DND-41 (cell line): ENCODE results near the gene MAP7D1.

Source experiments
- ATAC-seq: fragments of 200-7000 bp; cut with Tn5 transposase; 3 replicates; pipeline ENCODE4 v1.9.1; 2021; ENCODE audit warnings: low read depth; ENCODE audit not compliant: insufficient read depth
- DNase-seq: peaks from one replicate; pipeline ENCODE4 v3.0.0-alpha.2; 2020
- H2AFZ ChIP-seq: 2 replicates; pipeline ENCODE4 v1.6.0; 2012; ENCODE audit warnings: low read depth, low read length
- H3K27ac ChIP-seq: 2 replicates; pipeline ENCODE4 v1.5.1; 2012; ENCODE audit warnings: low read length, inconsistent platforms
- H3K27me3 ChIP-seq: fragments of 200-600 bp; sonication (generic); 2 replicates; pipeline ENCODE4 v1.6.0; 2012; ENCODE audit warnings: low read length, mild to moderate bottlenecking, inconsistent platforms; ENCODE audit not compliant: insufficient read depth, poor library complexity
- H3K36me3 ChIP-seq: 2 replicates; pipeline ENCODE4 v1.5.1; 2012; ENCODE audit warnings: low read length, inconsistent platforms; ENCODE audit not compliant: insufficient read depth
- H3K4me1 ChIP-seq: 2 replicates; pipeline ENCODE4 v1.5.1; 2012; ENCODE audit warnings: mild to moderate bottlenecking, low read length; ENCODE audit not compliant: insufficient read depth
- H3K4me2 ChIP-seq: 2 replicates; pipeline ENCODE4 v1.6.0; 2012; ENCODE audit warnings: mild to moderate bottlenecking, moderate library complexity, low read length, inconsistent platforms; ENCODE audit not compliant: insufficient read depth
- H3K4me3 ChIP-seq, 2 experiments: fragments of 200-600 bp in 1 of 2; shearing (Covaris generic) in 1 of 2; 2 replicates each; pipeline ENCODE4 v1.5.1; 2012 to 2016; ENCODE audit warnings: inconsistent platforms in 2 of 2, low read length in 2 of 2, mild to moderate bottlenecking in 2 of 2, low read depth in 1 of 2, moderate library complexity in 1 of 2
- H3K79me2 ChIP-seq: 2 replicates; pipeline ENCODE4 v1.6.0; 2012; ENCODE audit warnings: low read length, inconsistent platforms; ENCODE audit not compliant: insufficient read depth
- H3K9ac ChIP-seq: 2 replicates; pipeline ENCODE4 v1.6.0; 2012; ENCODE audit warnings: low read depth, mild to moderate bottlenecking, inconsistent platforms, low read length, moderate library complexity
- H3K9me3 ChIP-seq: 2 replicates; pipeline ENCODE4 v1.5.1; 2012; ENCODE audit warnings: low read length, moderate library complexity, mild to moderate bottlenecking, inconsistent platforms; ENCODE audit not compliant: insufficient read depth, severe bottlenecking
- H4K20me1 ChIP-seq: 2 replicates; pipeline ENCODE4 v1.6.0; 2012; ENCODE audit warnings: low read length; ENCODE audit not compliant: insufficient read depth
- EZH2 ChIP-seq: IDR thresholded peaks from 3 replicates; pipeline ENCODE4 v1.6.1; 2012; ENCODE audit warnings: borderline replicate concordance, low read depth, mild to moderate bottlenecking, moderate library complexity, low read length, inconsistent platforms; ENCODE audit not compliant: severe bottlenecking
- TF ChIP-seq, protein P1 (sequence below): IDR thresholded peaks from 2 replicates; pipeline ENCODE4 v1.5.1; 2012; ENCODE audit warnings: borderline replicate concordance, low read length, moderate library complexity, mild to moderate bottlenecking; ENCODE audit not compliant: poor library complexity, severe bottlenecking; ENCODE audit errors: extremely low read depth

The MAP7D1 gene

DNA sequence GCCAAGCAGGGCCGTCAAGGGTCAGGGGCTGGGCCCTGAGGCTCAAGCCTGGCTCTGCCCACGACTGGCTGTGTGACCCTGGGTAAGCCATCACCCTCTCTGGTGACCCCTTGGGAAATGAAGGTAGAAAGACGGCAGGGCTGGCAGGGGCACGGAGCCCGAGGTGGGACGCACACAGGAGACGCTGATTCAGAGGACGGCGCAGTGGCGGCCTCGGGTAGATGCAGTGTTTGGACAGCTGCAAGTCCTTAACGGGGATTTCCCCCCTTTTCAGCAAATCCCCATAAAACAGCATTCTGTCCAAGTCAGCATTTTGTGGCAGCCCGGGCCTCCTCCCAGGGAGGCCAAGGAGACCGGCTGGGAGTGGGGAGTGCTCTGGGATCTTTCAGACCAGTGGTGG lies 47.6 kb upstream of the MAP7D1 start:
- H3K27ac ChIP-seq = no peak overlapping the region
- no peaks in the 10 kb centered on the region for H3K4me1 ChIP-seq
- no peak overlapping the region for H3K4me3 ChIP-seq
- H3K27me3 ChIP-seq = no peaks in the 10 kb centered on the region
- no peak overlapping the region for H3K9ac ChIP-seq
- H3K4me2 ChIP-seq = no peak overlapping the region
- TF ChIP-seq, protein P1, sequence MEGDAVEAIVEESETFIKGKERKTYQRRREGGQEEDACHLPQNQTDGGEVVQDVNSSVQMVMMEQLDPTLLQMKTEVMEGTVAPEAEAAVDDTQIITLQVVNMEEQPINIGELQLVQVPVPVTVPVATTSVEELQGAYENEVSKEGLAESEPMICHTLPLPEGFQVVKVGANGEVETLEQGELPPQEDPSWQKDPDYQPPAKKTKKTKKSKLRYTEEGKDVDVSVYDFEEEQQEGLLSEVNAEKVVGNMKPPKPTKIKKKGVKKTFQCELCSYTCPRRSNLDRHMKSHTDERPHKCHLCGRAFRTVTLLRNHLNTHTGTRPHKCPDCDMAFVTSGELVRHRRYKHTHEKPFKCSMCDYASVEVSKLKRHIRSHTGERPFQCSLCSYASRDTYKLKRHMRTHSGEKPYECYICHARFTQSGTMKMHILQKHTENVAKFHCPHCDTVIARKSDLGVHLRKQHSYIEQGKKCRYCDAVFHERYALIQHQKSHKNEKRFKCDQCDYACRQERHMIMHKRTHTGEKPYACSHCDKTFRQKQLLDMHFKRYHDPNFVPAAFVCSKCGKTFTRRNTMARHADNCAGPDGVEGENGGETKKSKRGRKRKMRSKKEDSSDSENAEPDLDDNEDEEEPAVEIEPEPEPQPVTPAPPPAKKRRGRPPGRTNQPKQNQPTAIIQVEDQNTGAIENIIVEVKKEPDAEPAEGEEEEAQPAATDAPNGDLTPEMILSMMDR = no peak
- no peak for TF ChIP-seq EZH2
- H3K9me3 ChIP-seq = no peaks in the 10 kb centered on the region
- ATAC-seq = no peak
- H3K79me2 ChIP-seq = no peaks in the 10 kb centered on the region
- H4K20me1 ChIP-seq = no peaks in the 10 kb centered on the region
- DNase-seq = no peak
- H3K36me3 ChIP-seq = no peaks in the 10 kb centered on the region
- H2AFZ ChIP-seq = no peak overlapping the region

DNA sequence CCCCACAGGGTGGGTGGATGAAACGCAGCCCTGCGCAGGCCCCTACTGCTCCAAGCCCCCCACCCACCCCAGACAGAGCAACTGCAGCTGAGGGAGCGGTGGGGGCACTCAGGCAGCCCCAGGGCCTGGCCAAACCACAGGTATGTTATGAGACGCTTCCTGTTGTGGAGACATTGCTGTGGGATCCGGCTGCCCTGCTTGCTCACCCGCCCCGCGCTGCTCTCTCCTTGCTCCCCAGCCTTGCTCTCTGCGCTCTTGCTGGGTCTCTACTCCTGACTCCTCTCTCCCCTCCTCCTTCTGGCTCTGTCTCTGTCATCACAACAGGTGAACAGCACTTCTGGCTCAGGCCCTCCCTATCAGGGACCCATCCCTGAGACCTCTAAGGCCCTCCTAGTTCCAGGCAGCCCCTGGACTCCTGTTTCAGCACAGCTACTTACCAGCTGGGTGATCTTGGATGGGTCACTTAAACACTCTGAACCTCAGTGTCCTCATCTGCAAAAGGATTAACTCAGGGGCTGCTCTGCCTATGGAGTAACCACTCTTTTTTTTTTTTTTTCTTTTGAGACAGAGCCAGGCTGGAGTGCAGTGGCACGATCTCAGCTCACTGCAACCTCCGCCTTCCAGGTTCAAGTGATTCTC lies 46.8 kb upstream of the MAP7D1 start:
- H3K9me3 ChIP-seq = no peaks in the 10 kb centered on the region
- H4K20me1 ChIP-seq = no peaks in the 10 kb centered on the region
- no peak overlapping the region for H3K27ac ChIP-seq
- DNase-seq = peak; percentile 20
- no peaks in the 10 kb centered on the region for H3K36me3 ChIP-seq
- no peaks in the 10 kb centered on the region for H3K79me2 ChIP-seq
- no peak overlapping the region for H3K4me2 ChIP-seq
- no peak for TF ChIP-seq EZH2
- TF ChIP-seq, protein P1 = no peak
- peak; percentile 76 for ATAC-seq
- H3K9ac ChIP-seq = no peak overlapping the region
- no peak overlapping the region for H3K4me3 ChIP-seq
- no peaks in the 10 kb centered on the region for H3K4me1 ChIP-seq
- no peaks in the 10 kb centered on the region for H3K27me3 ChIP-seq
- no peak overlapping the region for H2AFZ ChIP-seq

DNA sequence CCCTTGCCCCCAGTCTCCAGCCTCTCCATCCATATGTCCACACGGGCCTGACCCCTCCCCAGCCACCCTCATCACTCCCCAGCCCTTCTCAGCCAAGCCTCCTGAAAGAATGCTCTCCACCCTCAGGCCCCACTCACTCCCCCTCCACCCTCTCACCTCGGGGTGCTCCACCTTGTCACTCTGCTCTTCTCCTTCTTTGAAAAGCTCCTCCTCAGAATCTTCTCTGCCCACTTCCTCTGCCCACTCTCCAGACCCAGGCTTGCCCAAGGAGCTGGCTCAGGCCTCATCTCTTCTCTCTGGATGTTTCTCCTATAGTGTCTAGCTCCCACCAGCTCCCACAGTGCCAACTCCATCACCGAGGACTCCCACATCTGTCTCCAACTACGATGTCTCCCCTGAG lies 44.8 kb upstream of the MAP7D1 start:
- H3K27me3 ChIP-seq = no peaks in the 10 kb centered on the region
- ATAC-seq = no peak
- no peaks in the 10 kb centered on the region for H3K9me3 ChIP-seq

More for the DNA sequence above, 44.8 kb upstream of the MAP7D1 start:
- no peak overlapping the region for H2AFZ ChIP-seq
- H3K79me2 ChIP-seq = no peaks in the 10 kb centered on the region
- no peak overlapping the region for H3K9ac ChIP-seq
- no peak for TF ChIP-seq EZH2
- TF ChIP-seq, protein P1 = no peak
- no peaks in the 10 kb centered on the region for H3K36me3 ChIP-seq
- no peak overlapping the region for H3K27ac ChIP-seq
- DNase-seq = no peak
- no peaks in the 10 kb centered on the region for H3K4me1 ChIP-seq
- no peak overlapping the region for H3K4me2 ChIP-seq
- no peaks in the 10 kb centered on the region for H4K20me1 ChIP-seq
- H3K4me3 ChIP-seq = no peak overlapping the region
